Left lung (tissue), 10 donors: ENCODE measurements around the gene IVNS1ABP. TPM values are rescaled to one million over a fixed set of nuclear protein-coding genes. Genes with fewer than 3 reads are reported as not detected.
"Not testable (repeated sequence)": the region's sequence is repeated elsewhere in the genome, so short reads cannot be mapped to it uniquely, and the experiment has no call there.

Experiments
- ATAC-seq: fragments of 200-7000 bp; cut with Tn5 transposase; one replicate; pipeline ENCODE4 v1.9.1; 2020; ENCODE audit warnings: moderate library complexity
- DNase-seq, 4 donors: peaks; one replicate each; pipeline ENCODE4 v3.0.0-alpha.2; 2013 to 2020
- H3K27ac ChIP-seq, 2 donors: fragments of 200-600 bp; sonication (generic) in 1 of 2; one replicate each; pipeline versions ENCODE4 v1.5.0 to v1.8.0; 2020 to 2021
- H3K27me3 ChIP-seq, 2 donors: fragments of 200-600 bp; sonication (generic) in 1 of 2; one replicate each; pipeline versions ENCODE4 v1.5.0 to v1.8.0; 2020 to 2021
- H3K36me3 ChIP-seq, 2 donors: fragments of 200-600 bp; sonication (generic) in 1 of 2; one replicate each; pipeline versions ENCODE4 v1.5.0 to v1.8.0; 2020 to 2021
- H3K4me1 ChIP-seq, 2 donors: fragments of 200-600 bp; one replicate each; pipeline ENCODE4 v1.8.0; 2021
- H3K4me3 ChIP-seq, 2 donors: fragments of 200-600 bp; sonication (generic) in 1 of 2; one replicate each; pipeline versions ENCODE4 v1.5.0 to v1.8.0; 2020 to 2021; ENCODE audit warnings: mild to moderate bottlenecking in 1 of 2
- H3K9me3 ChIP-seq, 2 donors: fragments of 200-600 bp; sonication (generic) in 1 of 2; one replicate each; pipeline versions ENCODE4 v1.5.0 to v1.8.0; 2020 to 2021
- CTCF ChIP-seq, 2 donors: fragments of 200-600 bp; sonication (generic) in 1 of 2; IDR thresholded peaks; one replicate each; pipeline versions ENCODE4 v1.5.0 to v1.8.0; 2021; ENCODE audit warnings: antibody characterized with exemption in 2 of 2
- intact Hi-C, 2 donors: fragments of 100-400 bp; cut with DNase I; formaldehyde crosslinking; loops; one replicate each; pipeline versions ENCODE4 v1.11.2 to v1.14.2; 2022
- polyA plus RNA-seq, 6 donors: library from polyadenylated mRNA; unstranded; fragments of 120-200 nt; gene quantifications; one replicate each; pipeline ENCODE4 v1.2.1, GENCODE V29; 2013; ENCODE audit not compliant: insufficient read length in 6 of 6
- total RNA-seq, 2 donors: library from RNA; stranded (reverse); fragmentation: NEBNext Ultra II Directional; extraction: Animal tissue kit (Norgen Biotek cat#: 25700); gene quantifications; one replicate each; pipeline ENCODE4 v1.2.1, GENCODE V29; 2021
- donor health status: DM: no; HTN: yes; CAD: no.
- donor health status: DM: no; HTN: no; CAD: no.

IVNS1ABP gene
- total and polyA plus RNA-seq, 8 donors = 74.3 to 215 (median 174) TPM

DNA sequence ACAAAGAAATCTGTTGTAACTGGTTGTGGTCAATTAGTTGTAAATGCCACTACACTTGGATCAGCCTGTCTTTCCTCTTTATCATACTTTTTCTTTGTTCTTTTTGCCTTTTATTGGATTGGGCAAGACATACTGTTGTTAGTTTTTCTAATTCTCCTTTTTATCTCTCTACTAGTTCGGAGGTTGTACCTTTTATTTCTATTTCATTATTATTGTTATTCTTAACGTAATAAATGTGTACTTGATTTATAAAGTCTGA is 59.2 kb downstream of the IVNS1ABP start:
- H3K4me3 ChIP-seq = no peak overlapping the region
- H3K36me3 ChIP-seq = no peaks in the 10 kb centered on the region
- DNase-seq (no peak), ATAC-seq (no peak)
- H3K27ac ChIP-seq = no peak overlapping the region
- TF ChIP-seq CTCF (IDR thresholded peaks at IDR 0.05) = no peak
- no peaks in the 10 kb centered on the region for H3K4me1 ChIP-seq
- no peaks in the 10 kb centered on the region for H3K27me3 ChIP-seq
- intact Hi-C loops = no loop called here
- no peaks in the 10 kb centered on the region for H3K9me3 ChIP-seq

DNA sequence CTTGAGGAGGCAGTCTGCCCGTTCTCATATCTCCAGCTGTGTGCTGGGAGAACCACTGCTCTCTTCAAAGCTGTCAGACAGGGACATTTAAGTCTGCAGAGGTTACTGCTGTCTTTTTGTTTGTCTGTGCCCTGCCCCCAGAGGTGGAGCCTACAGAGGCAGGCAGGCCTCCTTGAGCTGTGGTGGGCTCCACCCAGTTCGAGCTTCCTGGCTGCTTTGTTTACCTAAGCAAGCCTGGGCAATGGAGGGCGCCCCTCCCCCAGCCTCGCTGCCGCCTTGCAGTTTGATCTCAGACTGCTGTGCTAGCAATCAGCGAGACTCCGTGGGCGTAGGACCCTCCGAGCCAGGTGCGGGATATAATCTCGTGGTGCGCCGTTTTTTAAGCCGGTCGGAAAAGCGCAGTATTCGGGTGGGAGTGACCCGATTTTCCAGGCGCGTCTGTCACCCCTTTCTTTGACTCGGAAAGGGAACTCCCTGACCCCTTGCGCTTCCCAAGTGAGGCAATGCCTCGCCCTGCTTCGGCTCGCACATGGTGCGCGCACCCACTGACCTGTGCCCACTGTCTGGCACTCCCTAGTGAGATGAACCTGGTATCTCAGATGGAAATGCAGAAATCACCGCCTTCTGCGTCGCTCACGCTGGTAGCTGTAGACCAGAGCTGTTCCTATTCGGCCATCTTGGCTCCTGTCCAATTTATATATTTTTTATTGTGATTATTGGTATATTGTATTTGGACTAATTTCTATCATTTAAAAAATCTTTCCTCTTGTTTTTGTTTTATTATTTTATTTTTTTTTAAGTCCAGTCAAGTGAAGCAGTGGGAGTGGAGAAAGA is 59.7 kb downstream of the IVNS1ABP start:
- DNase-seq, H3K36me3 ChIP-seq, H3K27me3 ChIP-seq, intact Hi-C loops, H3K27ac ChIP-seq, H3K4me1 ChIP-seq, ATAC-seq, H3K4me3 ChIP-seq, H3K9me3 ChIP-seq: not testable (repeated sequence)

- H3K4me1 ChIP-seq, H3K27me3 ChIP-seq, H3K9me3 ChIP-seq, intact Hi-C loops, H3K36me3 ChIP-seq, DNase-seq, ATAC-seq, H3K27ac ChIP-seq, H3K4me3 ChIP-seq: not testable (repeated sequence)
Observed at GRCh38 chr1:185255595-185255994, 61.4 kb downstream of the IVNS1ABP start.

DNA sequence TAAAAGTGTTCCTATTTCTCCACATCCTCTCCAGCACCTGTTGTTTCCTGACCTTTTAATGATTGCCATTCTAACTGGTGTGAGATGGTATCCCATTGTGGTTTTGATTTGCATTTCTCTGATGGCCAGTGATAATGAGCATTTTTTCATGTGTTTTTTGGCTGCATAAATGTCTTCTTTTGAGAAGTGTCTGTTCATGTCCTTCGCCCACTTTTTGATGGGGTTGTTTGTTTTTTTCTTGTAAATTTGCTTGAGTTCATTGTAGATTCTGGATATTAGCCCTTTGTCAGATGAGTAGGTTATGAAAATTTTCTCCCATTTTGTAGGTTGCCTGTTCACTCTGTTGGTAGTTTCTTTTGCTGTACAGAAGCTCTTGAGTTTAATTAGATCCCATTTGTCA is 64.6 kb downstream of the IVNS1ABP start:
- H3K27ac ChIP-seq, H3K4me1 ChIP-seq, H3K27me3 ChIP-seq, DNase-seq, H3K9me3 ChIP-seq, ATAC-seq, H3K4me3 ChIP-seq, H3K36me3 ChIP-seq, intact Hi-C loops: not testable (repeated sequence)

- H3K27ac ChIP-seq, H3K4me1 ChIP-seq, ATAC-seq, DNase-seq, H3K36me3 ChIP-seq, intact Hi-C loops, H3K27me3 ChIP-seq, H3K4me3 ChIP-seq, H3K9me3 ChIP-seq: not testable (repeated sequence)
Observed at GRCh38 chr1:185251928-185252327, 65.1 kb downstream of the IVNS1ABP start.

DNA sequence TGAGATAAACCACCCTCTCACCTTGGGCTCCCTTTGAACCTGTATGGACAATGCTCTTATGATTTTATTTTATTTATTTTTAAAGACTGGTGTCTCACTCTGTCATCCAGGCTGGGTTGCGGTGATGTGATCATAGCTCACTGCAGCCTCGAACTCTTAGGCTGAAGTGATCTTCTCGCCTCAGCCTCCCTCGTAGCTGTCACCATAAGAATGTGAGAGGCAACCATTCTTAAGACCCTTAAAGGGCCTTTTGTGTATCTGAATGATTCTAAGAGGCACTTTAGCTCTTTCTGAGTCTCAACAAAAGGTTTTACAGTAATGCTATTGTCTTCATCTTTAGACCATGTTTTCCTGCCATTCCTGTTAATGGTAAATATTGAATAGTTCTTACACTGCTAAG is 67.0 kb downstream of the IVNS1ABP start:
- no peak overlapping the region for H3K27ac ChIP-seq
- intact Hi-C loops = no loop called here
- no peaks in the 10 kb centered on the region for H3K36me3 ChIP-seq
- TF ChIP-seq CTCF (IDR thresholded peaks at IDR 0.05) = no peak
- no peak overlapping the region for H3K4me3 ChIP-seq
- H3K4me1 ChIP-seq = no peaks in the 10 kb centered on the region
- H3K9me3 ChIP-seq = no peaks in the 10 kb centered on the region
- DNase-seq (no peak), ATAC-seq (no peak)
- no peaks in the 10 kb centered on the region for H3K27me3 ChIP-seq

DNA sequence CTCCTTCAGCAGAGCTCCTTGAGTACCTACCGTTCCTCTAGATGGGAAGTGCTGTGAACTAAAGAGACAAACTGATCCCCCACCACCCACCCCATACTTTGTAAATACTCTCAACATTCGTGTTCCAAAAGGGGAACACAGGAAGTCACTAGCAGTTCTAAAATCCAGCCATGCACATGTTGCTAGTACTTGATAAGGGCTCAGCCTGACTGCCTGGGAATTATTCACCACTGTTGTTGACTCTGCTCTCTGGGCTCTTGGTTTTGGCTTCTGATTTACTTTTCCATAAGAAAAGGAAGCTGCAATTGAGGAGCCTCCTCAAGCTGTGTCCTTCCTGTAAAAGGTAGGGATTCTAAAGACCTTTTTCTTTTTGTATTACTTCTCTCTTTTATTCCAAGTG is 67.5 kb downstream of the IVNS1ABP start:
- H3K4me3 ChIP-seq = no peak overlapping the region
- no peaks in the 10 kb centered on the region for H3K9me3 ChIP-seq
- H3K36me3 ChIP-seq = no peaks in the 10 kb centered on the region
- H3K27me3 ChIP-seq = no peaks in the 10 kb centered on the region
- intact Hi-C loops = no loop called here
- DNase-seq = no peak
- TF ChIP-seq CTCF (IDR thresholded peaks at IDR 0.05) = no peak
- H3K27ac ChIP-seq = no peak overlapping the region
- ATAC-seq = peak; percentile 24
- no peaks in the 10 kb centered on the region for H3K4me1 ChIP-seq

Other genes with a start within 250 kb of the IVNS1ABP start
- 10 to 100 TPM; 17.0 to 23.9 TPM for gene TRMT1L, start 160.3 kb downstream of the IVNS1ABP start, total RNA-seq
- 10 to 100 TPM; 19.0 to 24.7 (median 21.3) TPM for gene TRMT1L, start 160.3 kb downstream of the IVNS1ABP start, polyA plus RNA-seq
- gene SWT1, start 160.1 kb downstream of the IVNS1ABP start, total RNA-seq = 1 to 10 TPM; 6.5 to 7.1 TPM
- 10 to 100 TPM in 2 of 6 donors, 1 to 10 TPM in 4; 8.4 to 11.4 (median 9.7) TPM for gene SWT1, start 160.1 kb downstream of the IVNS1ABP start, polyA plus RNA-seq